ENCODE results near the gene ERCC1.
"Not testable (repeated sequence)": the region's sequence is repeated elsewhere in the genome, so short reads cannot be mapped to it uniquely, and the experiment has no call there.

The ERCC1 gene

DNA sequence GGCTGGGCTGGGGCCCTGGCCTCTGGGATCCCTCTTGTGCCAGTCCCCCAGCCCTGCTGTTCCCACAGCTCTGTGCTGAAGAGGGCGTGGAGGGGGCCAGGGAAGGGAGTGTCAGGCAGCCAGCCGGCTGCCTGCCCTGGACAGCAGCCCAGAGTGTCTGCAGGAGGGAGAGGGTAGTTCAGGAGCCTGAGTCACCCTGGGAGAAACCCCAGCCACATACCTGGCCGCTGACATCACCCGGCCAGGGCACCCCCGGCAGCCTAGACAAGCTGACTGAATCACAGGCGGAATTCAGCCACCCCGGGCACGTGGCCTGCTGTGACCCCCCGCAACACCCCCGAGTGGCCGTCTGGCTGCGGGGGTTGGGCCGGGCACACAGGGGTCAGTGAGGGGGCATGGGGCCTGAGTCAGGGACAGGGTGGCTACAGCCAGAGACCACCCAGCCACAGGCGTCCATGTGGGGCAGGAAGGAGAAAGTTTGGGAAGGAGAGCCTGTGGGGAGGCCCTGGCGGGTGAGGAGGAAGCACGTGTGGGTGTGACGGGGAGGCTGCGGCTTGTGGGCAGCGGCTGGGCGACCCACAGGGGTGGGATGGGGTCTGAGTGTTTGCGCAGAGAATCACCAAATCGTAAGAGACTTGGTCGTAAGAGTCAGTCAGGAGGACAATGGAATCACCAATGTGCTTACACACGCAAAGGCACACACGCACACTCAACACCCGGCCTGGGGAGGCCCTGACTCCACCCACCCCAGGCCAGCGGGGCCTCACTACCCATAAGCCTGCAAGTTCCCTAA lies 32.2 kb upstream of the ERCC1 start:
- FAIRE-seq, result no peak

DNA sequence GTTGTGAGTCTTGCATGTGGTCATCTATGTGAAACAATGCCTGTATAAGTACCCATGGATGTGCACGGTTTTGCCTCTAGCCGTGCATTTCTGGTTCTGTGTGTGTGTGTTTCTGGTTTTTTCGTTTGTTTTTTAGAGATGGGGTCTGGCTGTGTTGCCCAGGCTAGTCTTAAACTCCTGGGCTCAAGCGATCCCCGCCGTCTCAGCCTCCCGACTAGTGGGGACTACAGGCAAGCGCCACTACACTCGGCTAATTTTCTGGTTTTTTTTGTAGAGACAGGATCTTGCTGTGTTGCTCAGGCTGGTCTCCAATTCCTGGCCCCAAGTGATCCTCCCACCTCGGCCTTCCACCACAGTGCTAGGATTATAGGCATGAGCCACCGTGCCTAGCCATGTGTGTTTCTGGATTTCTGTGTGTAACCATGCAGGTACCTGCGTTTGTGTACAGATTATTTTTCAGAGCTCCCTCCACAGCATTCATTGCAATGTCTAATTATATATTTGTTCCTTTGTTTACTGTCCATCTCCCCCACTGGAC lies 28.2 kb upstream of the ERCC1 start:
- FAIRE-seq, result no peak

DNA sequence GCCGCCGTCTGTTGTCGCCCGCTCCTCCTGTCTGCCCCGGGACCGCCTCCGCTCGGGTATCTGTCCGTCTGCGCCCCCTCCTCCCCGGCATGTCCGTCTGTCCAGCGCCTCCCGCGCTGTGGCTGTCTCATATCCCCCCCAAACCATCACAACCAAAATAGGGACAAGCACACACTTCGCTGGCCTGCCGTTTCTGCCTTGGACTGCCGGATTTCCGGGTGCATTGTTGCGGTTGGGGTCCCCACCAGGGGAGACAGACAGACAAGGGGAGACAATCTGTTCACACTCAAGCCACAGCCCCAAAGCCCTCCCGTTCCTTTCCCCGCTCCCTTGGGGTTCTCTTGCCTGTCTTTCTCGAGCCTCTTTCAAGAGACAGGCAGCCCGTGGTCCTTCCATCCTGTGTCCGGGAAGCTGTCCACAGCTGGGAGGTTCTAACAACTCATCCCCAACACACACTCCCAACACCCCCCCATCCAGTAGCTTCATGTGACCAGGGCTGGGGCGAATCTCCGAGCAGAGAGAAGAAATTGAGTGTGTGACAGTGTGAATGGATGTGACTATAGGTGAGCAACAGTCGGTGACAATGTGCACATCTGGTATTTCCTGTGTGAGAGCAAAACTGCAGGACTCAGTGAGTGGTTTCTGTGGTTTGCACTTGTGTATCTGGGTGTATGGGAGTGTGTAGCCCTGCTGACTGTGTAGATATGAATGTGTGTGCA lies 27.6 kb upstream of the ERCC1 start:
- FAIRE-seq, result no peak

DNA sequence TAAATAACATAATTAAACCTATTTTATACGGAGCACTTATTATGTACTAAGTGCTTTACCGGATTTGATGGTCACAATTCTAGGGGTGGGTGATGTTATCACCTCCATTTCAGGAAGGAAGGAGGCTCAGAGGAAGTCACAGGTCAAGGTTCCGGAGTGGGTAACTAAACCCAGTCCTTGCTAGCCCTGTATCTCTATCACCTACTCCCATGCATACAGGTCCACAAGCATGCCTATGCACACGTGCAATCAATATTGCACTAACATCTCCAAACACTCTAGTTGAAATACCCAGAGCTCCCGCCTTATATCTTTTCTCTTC lies 26.3 kb upstream of the ERCC1 start:
- no peak for FAIRE-seq

DNA sequence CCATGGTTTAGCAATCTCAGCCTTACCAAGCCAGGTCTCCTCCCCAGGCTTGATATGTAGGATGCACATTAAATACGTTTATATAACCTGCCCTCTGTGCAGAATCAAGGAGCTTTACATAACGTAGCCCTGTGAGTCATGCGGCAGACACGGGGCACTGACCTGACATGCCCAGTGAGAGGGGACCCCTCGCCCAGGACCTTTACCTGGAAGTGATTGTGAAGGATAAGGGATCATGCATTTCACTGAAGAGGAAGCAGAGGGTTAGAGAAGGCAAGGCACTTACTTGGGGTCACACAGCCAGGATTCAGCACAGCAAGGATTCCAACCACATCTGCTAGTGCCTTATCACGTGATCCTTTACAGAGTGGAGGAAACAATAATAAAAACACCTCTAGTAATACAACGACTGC lies 25.2 kb upstream of the ERCC1 start:
- no peak for FAIRE-seq

DNA sequence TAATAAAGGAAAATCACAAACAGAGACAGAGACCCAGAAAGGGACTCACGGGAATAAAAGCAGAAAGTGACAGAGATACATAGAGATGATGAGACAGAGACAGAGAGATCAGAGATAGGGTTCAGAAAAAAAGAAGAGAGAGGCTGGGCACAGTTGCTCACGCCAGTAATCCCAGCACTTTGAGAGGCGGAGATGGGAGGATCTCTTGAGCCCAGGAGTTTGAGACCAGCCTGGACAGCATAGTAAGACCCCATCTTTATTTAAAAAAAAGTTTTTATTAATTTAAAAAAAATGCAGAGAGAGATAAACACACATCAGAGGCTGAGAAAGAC lies 24.7 kb upstream of the ERCC1 start:
- FAIRE-seq, result no peak

DNA sequence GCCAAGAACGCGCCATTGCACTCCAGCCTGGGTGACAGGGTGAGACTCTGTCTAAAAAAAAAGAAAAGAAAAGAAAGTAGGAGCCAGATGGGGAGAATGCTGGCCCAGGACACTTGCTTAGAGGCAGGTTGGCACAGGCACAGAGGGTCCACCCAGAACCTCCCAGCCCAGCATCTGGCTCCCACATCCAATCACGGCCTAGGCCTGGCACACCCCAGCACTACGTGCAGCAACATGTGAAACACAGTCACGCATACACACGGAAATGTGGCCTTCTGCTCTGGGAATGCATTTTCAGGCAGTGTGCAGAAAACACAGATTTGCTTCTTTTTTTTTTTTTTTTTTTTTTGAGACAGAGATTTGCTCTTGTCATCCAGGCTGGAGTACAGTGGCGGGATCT lies 23.2 kb upstream of the ERCC1 start:
- no peak for FAIRE-seq

DNA sequence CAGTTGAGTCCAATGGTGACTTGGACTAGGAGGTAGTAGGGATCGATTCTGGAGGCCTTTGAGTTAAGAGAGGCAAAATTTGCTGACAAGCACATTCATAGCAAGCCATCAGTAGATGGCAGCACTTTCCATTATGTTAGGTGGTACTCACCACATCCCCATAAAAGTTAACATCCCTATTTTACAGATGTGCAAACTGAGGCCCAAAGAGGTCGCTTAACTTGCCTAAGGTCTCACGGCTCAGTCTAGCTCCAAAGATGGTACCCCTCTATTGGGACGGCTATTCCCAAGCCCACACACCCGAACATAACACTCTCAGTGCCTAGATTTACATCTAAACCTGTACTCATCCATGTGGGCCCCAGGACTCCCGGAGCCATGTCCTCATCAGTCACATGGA lies 22.6 kb upstream of the ERCC1 start:
- FAIRE-seq, result no peak

DNA sequence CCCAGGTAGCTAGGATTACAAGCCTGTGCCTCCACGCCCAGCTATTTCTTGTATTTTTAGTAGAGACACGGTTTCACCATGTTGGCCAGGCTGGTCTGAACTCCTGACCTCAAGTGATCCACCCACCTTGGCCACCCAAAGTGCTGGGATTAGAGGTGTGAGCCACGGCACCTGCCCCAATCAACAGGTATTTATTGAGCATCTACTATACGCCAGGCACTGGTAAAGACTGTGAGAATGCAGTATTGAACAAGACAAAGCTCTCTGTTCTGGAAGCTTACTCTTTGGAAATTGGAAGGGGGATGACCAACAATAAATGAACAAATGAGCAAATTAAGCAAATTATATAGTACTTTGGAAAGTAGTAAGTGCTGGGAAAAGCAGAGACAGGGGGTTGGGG lies 21.4 kb upstream of the ERCC1 start:
- FAIRE-seq, result no peak

DNA sequence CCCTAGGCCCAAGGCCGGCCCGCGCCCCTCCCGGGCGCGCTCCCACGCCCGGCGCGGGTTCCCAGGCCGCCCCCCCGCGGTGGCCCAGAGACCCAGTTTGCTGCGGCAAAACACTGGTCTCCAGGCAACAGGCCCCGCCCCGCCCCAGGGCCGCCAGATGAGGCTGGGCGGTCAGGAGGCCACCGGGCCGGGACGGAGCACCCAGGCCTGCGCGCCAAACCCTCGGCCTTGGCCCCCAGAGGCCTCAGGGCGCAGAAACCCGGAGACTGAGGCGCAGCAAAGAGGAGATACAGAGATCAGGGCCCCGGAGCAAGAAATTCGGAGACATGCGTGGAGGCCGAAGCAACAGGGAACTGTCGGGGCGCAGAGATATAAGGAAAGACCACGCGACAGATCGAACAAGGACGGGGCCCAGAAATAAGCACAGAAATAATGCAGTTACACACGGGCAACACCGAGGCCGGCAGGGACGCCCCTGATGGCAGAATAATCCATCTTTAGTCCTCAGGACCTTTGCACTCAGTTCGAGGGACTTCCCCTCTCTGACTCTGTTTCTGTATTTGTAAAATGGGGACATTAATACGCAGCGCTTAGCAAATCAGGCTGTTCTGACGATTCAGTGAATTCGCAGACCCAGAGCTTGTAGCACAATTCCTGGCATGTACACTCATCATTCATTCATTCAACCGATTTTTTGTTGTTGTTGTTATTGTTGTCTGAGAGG lies 20.8 kb upstream of the ERCC1 start:
- no peak for FAIRE-seq

DNA sequence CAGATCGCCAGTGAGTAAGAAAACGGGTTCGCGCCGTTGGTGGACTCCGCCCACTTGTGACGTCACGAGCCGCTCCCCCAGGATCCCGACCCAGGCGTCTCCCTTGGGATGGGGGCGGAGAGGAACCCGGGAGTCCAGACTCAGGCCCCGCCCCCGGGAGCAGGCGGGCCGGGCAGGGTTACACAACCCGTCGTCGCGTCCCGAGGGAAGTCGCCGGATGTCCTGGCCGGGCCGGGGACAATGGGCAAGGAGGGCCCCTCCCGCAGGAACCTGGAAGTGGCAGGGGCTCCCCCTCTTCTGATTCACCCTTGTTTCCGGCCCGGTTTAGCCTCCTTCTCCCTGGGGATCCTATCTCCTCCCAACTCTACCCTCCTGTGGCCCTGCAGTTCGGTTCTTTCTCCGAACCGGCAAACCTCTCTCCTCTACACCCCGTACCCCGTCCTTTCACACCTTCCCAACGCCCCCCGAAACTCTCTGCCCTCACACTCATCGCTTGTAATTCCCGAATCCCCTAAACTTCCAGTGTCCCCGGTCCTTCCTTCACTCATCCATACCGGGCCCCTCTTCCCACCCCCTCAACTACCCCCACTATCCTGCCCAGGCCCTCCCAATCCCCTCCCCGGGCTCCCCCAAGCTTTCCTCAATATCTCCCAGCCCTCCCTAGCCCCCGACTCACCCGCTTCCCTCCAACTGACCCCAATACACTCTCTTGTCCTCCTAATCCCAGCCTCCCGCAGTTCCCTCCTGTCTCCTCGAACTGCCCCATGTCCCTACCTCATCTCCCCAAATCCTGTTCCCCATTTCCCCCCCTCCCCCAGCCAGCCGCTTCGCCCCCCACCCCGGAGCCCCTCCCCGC lies 20.0 kb upstream of the ERCC1 start:
- no peak for FAIRE-seq

DNA sequence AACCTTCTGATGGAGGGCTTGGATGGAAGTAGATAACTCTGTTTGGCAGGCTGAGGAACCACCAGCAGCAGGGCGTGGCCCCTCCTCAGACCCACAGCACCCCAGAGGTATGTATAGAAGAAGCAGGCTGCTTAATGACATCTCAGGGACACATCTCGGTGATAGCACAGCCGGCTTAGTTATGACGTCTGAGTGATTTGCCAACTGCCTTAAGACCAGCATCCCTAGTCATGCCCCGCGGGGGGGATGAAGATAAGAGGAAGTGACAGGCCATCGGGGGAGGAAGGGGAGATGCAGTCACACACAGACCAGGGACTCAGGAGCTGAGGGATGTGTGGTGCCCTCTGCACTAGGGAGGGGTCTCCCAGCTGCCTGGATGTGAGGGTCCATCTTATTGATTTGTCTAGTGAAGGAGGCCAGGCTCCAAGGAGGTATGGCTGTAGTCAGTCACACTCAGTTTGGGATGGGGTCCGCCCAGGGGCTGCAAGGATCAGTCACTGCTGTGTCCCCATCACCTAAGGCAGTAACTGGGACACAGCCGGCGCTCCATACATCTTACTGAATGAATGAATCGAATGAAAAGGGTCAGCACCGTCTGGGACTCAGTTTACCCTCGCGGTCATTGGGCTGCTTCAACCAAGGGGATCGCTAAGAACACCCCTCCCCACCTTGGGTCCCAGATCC lies 19.2 kb upstream of the ERCC1 start:
- FAIRE-seq, result no peak

DNA sequence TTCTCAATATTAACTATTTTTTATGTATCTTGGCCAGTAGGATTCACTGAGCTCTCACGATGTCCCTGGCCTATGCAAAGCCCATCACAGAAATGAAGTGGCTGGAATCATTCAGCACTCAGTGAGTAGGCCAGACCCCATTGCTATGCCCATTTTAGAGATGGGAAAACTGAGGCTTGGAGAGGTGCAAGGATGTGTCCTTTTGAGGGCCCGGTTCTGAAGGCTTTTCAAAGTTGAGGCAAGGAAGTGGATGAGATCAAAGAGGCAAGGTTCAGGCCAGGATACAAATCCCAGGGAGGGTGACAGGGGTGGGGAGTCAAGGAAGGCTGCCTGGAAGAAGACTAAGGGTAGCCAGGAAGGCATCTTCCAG lies 18.7 kb upstream of the ERCC1 start:
- FAIRE-seq, result no peak

DNA sequence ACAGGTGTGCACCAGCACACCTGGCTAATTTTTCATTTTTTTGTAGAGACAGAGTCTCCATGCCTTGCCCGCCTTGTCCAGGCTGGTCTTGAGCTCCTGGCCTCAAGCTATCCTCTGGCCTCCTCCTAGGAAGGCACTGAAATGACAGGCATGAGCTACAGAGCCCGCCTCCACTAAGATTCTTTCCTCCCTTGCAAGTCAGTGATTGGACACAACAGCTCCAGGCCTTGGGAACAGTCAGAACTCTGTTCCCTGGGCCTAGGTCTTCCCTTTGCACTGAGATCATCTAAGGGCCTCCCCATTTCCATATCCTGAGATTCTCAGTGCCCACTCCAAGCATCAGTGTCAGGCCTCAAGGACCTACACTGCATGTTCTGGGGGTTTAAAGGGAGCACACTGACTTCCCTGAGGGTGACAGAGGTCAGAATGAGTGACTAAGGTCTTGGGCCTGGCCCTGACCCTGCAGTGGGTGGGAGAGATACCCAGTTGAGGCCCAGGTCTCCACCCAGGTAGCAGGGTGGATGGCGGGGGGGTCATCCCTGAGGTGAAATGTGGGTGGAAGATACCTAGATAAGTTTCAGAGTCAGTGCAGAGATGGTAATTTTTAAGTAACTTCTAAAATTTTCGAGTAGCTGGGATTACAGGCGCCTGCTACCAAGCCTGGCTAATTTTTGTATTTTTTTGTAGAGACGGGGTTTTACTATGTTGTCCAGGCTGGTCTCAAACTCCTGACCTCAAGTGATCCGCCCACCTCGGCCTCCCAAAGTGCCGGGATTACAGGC lies 17.3 kb upstream of the ERCC1 start:
- FAIRE-seq, result no peak

DNA sequence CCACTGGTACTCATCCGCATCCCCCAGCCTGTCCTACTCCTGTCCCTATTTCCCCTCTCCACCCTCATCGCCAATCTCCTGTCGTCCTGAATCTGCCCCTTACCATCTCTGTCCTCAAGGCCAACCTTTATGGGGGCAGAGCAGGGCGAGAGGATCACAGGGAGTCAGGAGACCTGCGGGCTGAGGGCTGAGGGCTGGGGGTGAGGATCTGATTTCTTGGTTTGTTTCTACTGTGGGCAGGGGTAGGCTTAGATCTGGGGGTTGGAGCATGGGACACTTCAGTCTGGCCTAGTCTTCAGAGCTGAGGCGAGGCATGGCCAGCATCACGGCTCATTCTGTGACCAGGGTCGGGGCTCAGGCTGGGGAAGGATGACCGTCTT lies 16.5 kb upstream of the ERCC1 start:
- no peak for FAIRE-seq

DNA sequence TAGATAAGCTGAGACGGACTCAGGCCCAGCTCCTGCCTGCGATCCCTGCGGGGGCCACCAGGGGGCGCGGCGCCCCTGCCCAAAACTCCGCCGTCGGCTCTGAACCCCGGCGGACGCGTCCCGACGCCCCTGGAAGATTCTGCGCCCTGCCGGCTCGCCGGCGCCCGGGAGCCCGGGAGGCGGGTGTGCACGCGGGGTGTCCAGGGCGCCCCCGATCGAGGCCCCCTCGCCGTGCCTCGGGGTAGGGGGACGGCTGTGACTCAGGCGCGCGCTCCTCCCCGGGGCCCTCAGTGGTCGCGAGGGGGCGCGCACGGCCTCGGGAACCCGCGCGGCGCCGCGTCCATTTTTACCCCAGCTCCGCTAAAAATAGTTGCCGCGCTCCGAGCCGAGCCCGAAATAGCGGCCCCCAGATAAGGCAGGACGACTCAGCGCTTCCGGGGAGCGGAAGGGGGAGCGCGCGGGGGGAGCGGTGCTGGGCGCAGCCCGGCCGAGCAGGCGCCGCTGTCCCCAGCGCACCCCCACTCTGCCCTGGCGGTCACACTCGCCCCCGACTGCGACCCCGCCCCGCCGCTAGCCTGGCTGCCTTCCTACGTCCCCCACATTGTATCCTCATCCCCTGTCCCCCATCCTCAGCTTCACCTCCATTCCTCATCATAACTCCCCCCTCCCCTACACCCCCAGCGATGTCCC lies 16.0 kb upstream of the ERCC1 start:
- FAIRE-seq, result no peak

DNA sequence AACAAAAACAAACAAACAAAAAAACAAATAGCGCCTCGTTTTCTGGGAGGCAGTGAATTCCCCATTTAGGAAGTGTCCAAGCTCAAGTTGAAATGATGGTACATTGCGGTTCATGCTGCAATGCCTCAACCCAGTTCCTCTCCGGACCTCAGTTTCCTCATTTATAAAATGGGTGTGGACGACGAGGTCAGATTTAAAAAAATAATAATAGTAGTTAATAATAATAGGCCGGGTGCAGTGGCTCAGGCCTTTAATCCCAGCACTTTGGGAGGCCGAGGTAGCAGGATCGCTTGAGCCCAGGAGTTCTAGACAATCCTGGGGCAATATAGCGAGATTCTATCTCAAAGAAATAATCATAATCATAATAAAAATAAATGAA lies 15.5 kb upstream of the ERCC1 start:
- no peak for FAIRE-seq

DNA sequence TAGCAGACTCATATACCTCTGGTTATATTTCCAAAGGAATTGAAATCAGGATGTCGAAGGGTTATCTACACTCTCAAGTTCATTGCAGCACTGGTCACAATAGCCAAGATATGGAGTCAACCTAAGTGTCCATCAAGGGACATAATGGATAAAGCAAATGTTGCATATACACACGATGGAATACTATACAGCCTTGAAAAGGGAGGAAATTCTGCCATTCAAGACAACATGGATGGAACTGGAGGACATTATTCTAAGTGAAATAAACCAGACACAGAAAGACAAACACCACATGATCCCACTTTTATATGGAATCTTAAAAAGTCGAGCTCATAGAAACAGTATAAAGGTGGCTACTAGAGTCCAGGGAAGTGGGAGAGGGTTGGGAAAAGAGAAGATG lies 13.6 kb upstream of the ERCC1 start:
- no peak for FAIRE-seq

DNA sequence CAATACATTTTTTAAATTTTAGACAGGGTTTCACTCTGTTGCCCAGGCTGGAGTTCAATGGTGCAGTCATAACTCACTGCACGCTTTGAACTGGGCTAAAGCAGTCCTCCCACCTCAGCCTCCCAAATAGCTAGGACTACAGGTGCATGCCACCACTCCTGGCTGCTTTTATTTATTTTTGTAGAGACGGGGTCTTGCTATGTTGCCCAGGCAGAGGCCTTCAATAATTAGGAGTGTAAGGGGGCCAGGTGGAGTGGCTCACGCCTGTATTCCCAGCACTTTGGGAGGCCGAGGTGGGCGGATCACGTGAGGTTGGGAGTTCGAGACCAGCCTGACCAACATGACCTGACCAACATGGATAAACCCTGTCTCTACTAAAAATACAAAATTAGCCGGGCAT lies 8.8 kb upstream of the ERCC1 start:
- FAIRE-seq, result not testable (repeated sequence)

DNA sequence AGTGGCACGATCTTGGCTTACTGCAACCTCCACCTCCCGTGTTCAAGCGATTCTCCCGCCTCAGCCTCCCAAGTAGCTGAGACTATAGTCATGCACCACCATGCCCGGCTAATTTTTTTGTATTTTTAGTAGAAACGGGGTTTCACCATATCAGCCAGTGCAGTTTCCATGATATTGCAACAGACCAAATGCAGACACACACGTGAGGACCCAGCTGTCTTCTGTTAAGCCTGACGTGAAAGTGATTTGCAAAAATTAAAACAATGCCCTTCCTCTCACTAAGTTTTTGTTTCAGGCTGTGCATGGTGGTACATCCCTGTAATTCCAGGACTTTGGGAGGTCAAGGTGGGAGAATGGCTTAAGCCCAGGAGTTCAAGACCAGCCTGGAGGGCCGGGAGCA lies 7.3 kb upstream of the ERCC1 start:
- FAIRE-seq, result not testable (repeated sequence)

DNA sequence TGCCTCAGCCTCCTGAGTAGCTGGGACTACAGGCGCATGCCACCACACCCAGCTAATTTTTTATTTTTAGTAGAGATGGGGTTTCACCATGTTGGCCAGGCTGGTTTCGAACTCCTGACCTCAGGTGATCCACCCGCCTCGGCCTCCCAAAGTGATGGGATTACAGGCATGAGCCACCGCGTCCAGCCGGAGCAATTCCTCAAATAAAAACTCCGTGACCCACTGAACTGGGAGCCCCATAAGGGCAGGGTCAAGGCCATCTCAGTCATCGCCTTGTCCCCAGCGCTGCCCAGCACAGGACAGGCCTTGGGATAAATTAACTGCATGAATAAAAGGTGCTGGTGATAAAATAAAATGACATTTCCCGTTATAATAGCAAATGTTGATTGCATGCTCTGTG lies 6.2 kb upstream of the ERCC1 start:
- FAIRE-seq, result not testable (repeated sequence)
